Measurements from ENCODE around the gene PLK3. TPM values are rescaled to one million over a fixed set of nuclear protein-coding genes. Genes with fewer than 3 reads are reported as not detected.
"Not testable (repeated sequence)": the region's sequence is repeated elsewhere in the genome, so short reads cannot be mapped to it uniquely, and the experiment has no call there.

PLK3 gene
- total and polyA plus RNA-seq, 8 donors, result 0.58 to 30.4 (median 17.4) TPM

DNA sequence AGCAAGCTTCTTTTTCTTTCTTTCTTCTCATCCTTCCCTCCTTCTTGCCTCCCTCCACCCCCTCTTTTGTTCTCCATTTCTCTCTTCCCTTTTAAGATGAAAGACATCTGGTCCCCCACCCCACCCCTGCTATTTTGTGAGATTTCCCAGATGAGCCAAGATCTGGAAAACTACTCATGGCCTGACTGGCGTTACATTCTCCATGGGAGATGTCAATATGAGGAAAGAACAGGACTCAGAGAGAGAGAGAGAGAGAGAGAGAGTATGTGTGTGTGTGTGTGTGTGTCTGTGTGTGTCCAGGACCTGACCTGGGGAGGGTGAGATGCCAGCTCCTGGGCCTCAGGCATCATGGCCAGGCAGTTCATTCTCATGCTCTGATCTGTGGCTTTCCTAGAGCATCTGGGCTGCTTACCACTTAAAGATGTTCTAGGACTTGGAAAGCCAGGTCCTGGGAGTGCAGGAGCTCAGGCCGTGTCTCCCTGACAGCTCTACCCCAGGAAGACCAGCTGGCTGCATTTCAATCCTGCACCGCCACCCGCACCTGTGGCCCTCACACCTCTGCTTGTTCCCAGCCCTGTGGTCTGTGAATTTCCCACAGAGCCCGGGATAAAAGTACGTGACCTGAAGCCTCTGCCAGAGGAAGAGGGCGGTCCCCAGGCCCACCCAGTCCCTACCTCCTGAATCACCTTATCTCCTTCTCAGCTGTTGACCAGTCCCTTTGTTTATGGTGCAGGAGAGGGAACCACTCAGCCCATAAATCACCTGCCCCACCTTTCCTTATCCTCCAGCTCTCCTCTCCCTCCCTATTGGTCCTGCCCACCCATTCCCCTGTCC, 9.0 kb upstream of the PLK3 start:
- intact Hi-C loops (cut with DNase I; ENCODE audit: low total_unique reads), result loop anchor here (5.0 kb wide), 1 partner anchor 46 kb away; no protein-coding TSS in a partner anchor
- TF ChIP-seq POLR2AphosphoS5 (IDR thresholded peaks at IDR 0.05), result no peak
- TF ChIP-seq POLR2A (IDR thresholded peaks at IDR 0.05), result no peak
- TF ChIP-seq, protein P1, sequence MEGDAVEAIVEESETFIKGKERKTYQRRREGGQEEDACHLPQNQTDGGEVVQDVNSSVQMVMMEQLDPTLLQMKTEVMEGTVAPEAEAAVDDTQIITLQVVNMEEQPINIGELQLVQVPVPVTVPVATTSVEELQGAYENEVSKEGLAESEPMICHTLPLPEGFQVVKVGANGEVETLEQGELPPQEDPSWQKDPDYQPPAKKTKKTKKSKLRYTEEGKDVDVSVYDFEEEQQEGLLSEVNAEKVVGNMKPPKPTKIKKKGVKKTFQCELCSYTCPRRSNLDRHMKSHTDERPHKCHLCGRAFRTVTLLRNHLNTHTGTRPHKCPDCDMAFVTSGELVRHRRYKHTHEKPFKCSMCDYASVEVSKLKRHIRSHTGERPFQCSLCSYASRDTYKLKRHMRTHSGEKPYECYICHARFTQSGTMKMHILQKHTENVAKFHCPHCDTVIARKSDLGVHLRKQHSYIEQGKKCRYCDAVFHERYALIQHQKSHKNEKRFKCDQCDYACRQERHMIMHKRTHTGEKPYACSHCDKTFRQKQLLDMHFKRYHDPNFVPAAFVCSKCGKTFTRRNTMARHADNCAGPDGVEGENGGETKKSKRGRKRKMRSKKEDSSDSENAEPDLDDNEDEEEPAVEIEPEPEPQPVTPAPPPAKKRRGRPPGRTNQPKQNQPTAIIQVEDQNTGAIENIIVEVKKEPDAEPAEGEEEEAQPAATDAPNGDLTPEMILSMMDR (IDR thresholded peaks at IDR 0.05), result no peak
- TF ChIP-seq EP300 (IDR thresholded peaks at IDR 0.05), result no peak
- no peaks in the 10 kb centered on the region for H3K9me3 ChIP-seq
- peaks cover 5 to 7% (median 7%) of the 10 kb centered on the region in 4 donors for H3K4me1 ChIP-seq
- no peaks in the 10 kb centered on the region for H3K36me3 ChIP-seq
- peak in 1 of 2 donors; percentile 56 for DNase-seq
- H3K27me3 ChIP-seq, result no peaks in the 10 kb centered on the region
- 45 to 68% (median 53%) methylated on average over 7 of the region's 7 CpGs for WGBS, 5 donors
- H3K4me3 ChIP-seq, result no peak overlapping the region
- H3K27ac ChIP-seq, result no peak overlapping the region

DNA sequence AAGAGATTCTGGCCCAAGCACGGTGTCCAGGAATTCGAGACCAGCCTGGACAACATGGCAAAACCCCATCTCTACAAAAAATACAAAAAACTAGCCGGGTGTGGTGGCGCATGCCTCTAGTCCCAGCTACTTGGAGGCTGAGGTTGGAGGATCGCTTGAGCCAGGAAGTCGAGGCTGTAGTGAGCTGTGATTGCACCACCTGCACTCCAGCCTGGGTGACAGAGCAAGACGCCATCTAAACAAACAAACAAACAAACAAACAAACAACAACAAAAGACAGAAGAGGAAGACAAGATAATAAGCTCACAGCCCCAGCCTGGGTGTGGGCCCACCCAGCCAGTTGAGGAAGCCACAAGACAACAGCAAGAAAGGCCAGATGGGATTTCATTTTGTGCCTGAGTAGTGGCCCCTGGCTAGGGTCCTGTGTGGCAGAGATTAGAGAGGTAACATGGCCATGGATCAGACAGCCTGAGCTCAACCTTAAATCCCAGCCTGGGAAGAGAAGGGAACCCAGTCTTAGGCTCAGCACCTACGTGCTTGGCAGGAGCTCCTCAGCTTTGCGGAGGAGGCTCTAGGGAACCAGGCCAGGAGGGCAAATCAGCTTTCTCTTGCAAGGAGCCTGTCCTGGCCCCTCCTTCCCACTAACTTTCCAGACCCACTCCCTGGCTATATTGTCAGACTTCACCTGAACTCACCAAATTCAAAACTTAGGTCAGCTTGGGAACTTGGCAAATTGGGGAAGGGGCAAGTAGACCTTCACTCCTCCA, 7.3 kb upstream of the PLK3 start:
- 81 to 88% (median 85%) methylated on average over 9 of the region's 9 CpGs for WGBS, 5 donors
- TF ChIP-seq POLR2A (IDR thresholded peaks at IDR 0.05) (no peak), POLR2AphosphoS5 (IDR thresholded peaks at IDR 0.05) (no peak), EP300 (IDR thresholded peaks at IDR 0.05) (no peak)
- TF ChIP-seq, protein P1 (IDR thresholded peaks at IDR 0.05), result no peak
- H3K27me3 ChIP-seq, result no peaks in the 10 kb centered on the region
- no peak overlapping the region for H3K27ac ChIP-seq
- no peaks in the 10 kb centered on the region for H3K4me1 ChIP-seq
- no peaks in the 10 kb centered on the region for H3K9me3 ChIP-seq
- intact Hi-C loops (cut with DNase I; ENCODE audit: low total_unique reads), result loop anchor here (5.0 kb wide), 1 partner anchor 44 kb away; no protein-coding TSS in a partner anchor
- DNase-seq, result peak in 1 of 2 donors; percentile 26
- H3K4me3 ChIP-seq, result no peak overlapping the region
- H3K36me3 ChIP-seq, result no peaks in the 10 kb centered on the region

DNA sequence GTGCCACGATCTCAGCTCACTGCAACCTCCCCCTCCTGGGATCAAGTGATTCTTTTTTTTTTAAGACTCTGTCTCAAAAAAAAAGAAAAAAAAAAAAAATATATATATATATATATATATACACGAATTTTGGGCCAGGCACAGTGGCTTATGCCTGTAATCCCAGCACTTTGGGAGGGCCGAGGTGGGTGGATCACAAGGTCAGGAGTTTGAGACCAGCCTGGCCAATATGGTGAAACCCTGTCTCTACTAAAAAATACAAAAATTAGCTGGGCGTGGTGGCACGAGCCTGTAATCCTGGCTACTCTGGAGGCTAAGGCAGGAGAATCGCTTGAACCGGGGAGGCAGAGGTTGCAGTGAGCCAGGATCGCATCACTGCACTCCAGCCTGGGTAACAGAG, 2.3 kb upstream of the PLK3 start:
- 71 to 82% (median 77%) methylated on average over 8 of the region's 8 CpGs for WGBS, 5 donors
- H3K36me3 ChIP-seq; DNase-seq; H3K9me3 ChIP-seq; H3K27me3 ChIP-seq; intact Hi-C loops (cut with DNase I; ENCODE audit: low total_unique reads); H3K27ac ChIP-seq; H3K4me3 ChIP-seq: not testable (repeated sequence)
- H3K4me1 ChIP-seq, result peaks cover 19 to 32% (median 31%) of the 10 kb centered on the region in 4 donors

DNA sequence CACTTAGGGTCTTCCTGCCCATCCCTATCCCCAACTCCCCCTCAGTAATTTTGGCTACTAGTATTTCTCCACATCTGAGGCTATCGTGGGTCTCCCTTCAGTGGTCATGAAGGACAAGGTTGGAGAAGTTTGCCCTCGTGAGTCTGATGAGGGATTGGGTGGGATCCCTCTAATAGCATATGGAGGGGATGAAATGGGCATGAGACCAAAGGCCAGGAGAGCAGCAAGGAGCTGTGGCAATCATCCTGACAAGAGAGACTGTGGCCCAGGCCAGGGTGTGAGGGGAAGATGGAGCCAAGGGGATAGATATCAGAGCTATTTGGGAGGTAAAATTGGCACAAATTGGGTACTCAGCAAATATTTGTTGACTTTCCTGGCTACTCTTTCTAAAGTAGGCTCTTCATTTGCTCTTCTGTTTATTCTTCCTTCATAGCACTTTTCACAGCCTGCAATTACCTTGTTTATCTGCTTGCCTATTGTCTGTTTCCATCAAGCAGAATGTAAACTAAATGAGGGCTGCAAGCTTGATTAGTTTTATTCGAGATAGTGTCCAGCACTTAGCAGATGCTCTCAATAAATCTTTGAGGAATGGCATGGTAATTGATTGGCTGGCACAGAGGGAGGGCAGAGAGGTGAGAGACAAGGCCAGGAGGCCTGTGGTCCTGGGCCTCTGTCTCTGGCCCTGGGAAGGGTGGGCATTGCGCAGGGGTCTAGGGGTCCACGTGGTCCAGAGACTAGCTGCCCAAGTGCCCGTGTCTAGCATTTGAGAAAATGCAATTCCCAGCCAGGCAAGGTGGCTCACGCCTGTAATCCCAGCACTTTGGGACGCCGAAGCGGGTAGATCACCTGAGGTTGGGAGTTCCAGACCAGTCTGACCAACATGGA, 1.5 kb upstream of the PLK3 start:
- H3K27ac ChIP-seq, result peak overlapping the region; percentile 86 to 97 (median 95)
- peaks cover 10 to 17% (median 14%) of the 10 kb centered on the region in 4 donors for H3K36me3 ChIP-seq
- no peak for TF ChIP-seq EP300 (IDR thresholded peaks at IDR 0.05)
- TF ChIP-seq POLR2AphosphoS5 (IDR thresholded peaks at IDR 0.05), result no peak
- TF ChIP-seq POLR2A (IDR thresholded peaks at IDR 0.05), result no peak
- TF ChIP-seq, protein P1 (IDR thresholded peaks at IDR 0.05), result no peak
- DNase-seq, result peak in 1 of 2 donors; percentile 10
- no peaks in the 10 kb centered on the region for H3K9me3 ChIP-seq
- no peak overlapping the region for H3K4me3 ChIP-seq
- H3K4me1 ChIP-seq, result peaks cover 20 to 39% (median 33%) of the 10 kb centered on the region in 4 donors
- no peaks in the 10 kb centered on the region for H3K27me3 ChIP-seq
- intact Hi-C loops (cut with DNase I; ENCODE audit: low total_unique reads), result no loop called here
- 77 to 90% (median 86%) methylated on average over 10 of the region's 10 CpGs for WGBS, 5 donors
